ENCODE results near the gene TGM2. TPM values are rescaled to one million over a fixed set of nuclear protein-coding genes. Genes with fewer than 3 reads are reported as not detected.

TGM2 gene
- total RNA-seq, 4 donors from 2014 or later: 2.8 to 33.2 (median 11.5) TPM

- no peak for DNase-seq
- TF ChIP-seq POLR2A (IDR thresholded peaks at IDR 0.05) (no peak), CTCF (IDR thresholded peaks at IDR 0.05) (no peak)
- intact Hi-C loops (cut with DNase I): no loop called here
- Histone ChIP-seq H3K4me3 (no peak overlapping the region), H3K27ac (no peak overlapping the region), H3K36me3 (no peaks in the 10 kb centered on the region), H3K27me3 (peaks cover 0 to 6% (median 0%) of the 10 kb centered on the region in 4 donors), H3K9me3 (no peaks in the 10 kb centered on the region), H3K4me1 (peaks cover 0 to 13% (median 4%) of the 10 kb centered on the region in 3 donors)
- 32 to 68% methylated on average over 6 to 8 of the region's 9 CpGs for WGBS, 2 donors
These were observed 46.4 kb upstream of the TGM2 start for GRCh38 chr20:38211200-38212097.

GRCh38 chr20:38210741-38211140 is 45.7 kb upstream of the TGM2 start:
- H3K4me1 ChIP-seq: peaks cover 0 to 13% (median 4%) of the 10 kb centered on the region in 3 donors
- H3K9me3 ChIP-seq: no peaks in the 10 kb centered on the region
- H3K36me3 ChIP-seq: no peaks in the 10 kb centered on the region
- intact Hi-C loops (cut with DNase I): no loop called here
- no peak overlapping the region for H3K4me3 ChIP-seq
- TF ChIP-seq CTCF (IDR thresholded peaks at IDR 0.05) (no peak), POLR2A (IDR thresholded peaks at IDR 0.05) (no peak)
- DNase-seq: no peak
- peaks cover 0 to 8% (median 0%) of the 10 kb centered on the region in 4 donors for H3K27me3 ChIP-seq
- no peak overlapping the region for H3K27ac ChIP-seq
- WGBS, 2 donors: 40 to 48% methylated on average over 2 to 5 of the region's 6 CpGs

GRCh38 chr20:38209736-38210405 is 44.8 kb upstream of the TGM2 start:
- whole genome bisulfite sequencing, 2 donors: 61 to 70% methylated on average over 2 to 3 of the region's 3 CpGs

GRCh38 chr20:38209054-38209675 is 44.1 kb upstream of the TGM2 start:
- Histone ChIP-seq H3K9me3 (no peaks in the 10 kb centered on the region), H3K4me3 (no peak overlapping the region), H3K27ac (peak overlapping the region in 1 of 4 donors; percentile 26), H3K27me3 (peaks cover 0 to 10% (median 0%) of the 10 kb centered on the region in 4 donors), H3K36me3 (no peaks in the 10 kb centered on the region), H3K4me1 (peaks cover 0 to 13% (median 4%) of the 10 kb centered on the region in 3 donors)
- TF ChIP-seq POLR2A (IDR thresholded peaks at IDR 0.05) (no peak), CTCF (IDR thresholded peaks at IDR 0.05) (no peak)
- no peak for DNase-seq
- 76 to 77% methylated on average over 3 to 4 of the region's 4 CpGs for WGBS, 2 donors
- intact Hi-C loops (cut with DNase I): no loop called here

More at GRCh38 chr20:38209736-38210405, 44.8 kb upstream of the TGM2 start:
- H3K27ac ChIP-seq: no peak overlapping the region
- intact Hi-C loops (cut with DNase I): no loop called here
- TF ChIP-seq POLR2A (IDR thresholded peaks at IDR 0.05) (no peak), CTCF (IDR thresholded peaks at IDR 0.05) (no peak)
- no peak overlapping the region for H3K4me3 ChIP-seq
- no peaks in the 10 kb centered on the region for H3K36me3 ChIP-seq
- no peak for DNase-seq
- H3K27me3 ChIP-seq: peaks cover 0 to 10% (median 0%) of the 10 kb centered on the region in 4 donors
- peaks cover 0 to 13% (median 4%) of the 10 kb centered on the region in 3 donors for H3K4me1 ChIP-seq
- no peaks in the 10 kb centered on the region for H3K9me3 ChIP-seq

Data from esophagus squamous epithelium (tissue), 5 donors.